22Rv1 (cell line): Measurements from ENCODE around the gene GLIS1.

Source experiments
- H3K27ac ChIP-seq: fragments of 450-650 bp; 2 replicates; pipeline ENCODE4 v1.5.1; 2017
- ZFX ChIP-seq: fragments of 450-650 bp; IDR thresholded peaks from 2 replicates; pipeline ENCODE4 v1.6.1; 2017; ENCODE audit warnings: antibody characterized with exemption, borderline replicate concordance
- TF ChIP-seq, protein P1 (sequence below): fragments of 450-650 bp; IDR thresholded peaks from 2 replicates; pipeline ENCODE4 v1.5.1; 2017; ENCODE audit warnings: mild to moderate bottlenecking

Gene GLIS1

DNA sequence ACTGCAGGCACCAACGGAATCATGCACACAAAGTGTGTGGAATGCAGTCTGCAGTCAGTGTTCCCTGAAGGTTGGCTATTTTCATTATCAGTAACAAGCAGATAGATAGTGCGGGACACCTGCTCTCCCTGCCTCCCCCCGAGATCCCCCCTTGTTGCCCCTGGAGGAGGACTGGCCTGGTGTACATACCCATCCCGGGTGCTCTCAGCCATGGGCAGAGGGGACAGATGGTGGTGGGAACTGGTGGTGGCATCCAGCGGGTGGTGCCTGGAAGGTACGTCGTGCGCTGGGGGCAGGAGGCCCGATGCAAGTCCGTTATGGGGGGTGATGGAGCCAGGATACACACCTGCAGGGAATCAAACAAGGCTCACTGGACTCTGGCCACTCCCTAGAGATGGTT lies 224.5 kb downstream of the GLIS1 start:
- TF ChIP-seq, protein P1, sequence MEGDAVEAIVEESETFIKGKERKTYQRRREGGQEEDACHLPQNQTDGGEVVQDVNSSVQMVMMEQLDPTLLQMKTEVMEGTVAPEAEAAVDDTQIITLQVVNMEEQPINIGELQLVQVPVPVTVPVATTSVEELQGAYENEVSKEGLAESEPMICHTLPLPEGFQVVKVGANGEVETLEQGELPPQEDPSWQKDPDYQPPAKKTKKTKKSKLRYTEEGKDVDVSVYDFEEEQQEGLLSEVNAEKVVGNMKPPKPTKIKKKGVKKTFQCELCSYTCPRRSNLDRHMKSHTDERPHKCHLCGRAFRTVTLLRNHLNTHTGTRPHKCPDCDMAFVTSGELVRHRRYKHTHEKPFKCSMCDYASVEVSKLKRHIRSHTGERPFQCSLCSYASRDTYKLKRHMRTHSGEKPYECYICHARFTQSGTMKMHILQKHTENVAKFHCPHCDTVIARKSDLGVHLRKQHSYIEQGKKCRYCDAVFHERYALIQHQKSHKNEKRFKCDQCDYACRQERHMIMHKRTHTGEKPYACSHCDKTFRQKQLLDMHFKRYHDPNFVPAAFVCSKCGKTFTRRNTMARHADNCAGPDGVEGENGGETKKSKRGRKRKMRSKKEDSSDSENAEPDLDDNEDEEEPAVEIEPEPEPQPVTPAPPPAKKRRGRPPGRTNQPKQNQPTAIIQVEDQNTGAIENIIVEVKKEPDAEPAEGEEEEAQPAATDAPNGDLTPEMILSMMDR: no peak
- no peak for TF ChIP-seq ZFX

DNA sequence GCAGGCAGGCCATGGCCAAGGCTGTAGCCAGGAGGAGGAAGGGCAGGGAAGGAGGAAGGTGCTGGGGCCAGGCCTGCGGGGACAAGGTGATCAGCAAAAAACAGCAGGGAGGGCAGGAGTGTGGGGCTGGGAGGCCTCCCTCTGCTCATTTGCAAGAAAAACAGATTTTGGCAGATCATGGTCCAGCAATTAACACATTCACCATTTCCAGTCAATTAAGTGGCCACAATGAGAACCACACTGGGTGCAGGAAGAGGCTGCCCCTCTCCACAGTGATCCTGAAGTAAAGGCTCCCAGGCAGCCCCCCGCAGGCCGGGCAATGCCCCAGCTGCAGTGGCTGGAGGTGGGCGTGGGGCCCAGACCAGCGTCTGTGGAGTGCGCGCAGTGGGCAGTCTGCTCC lies 225.1 kb downstream of the GLIS1 start:
- H3K27ac ChIP-seq: no peak overlapping the region
- TF ChIP-seq, protein P1: no peak
- no peak for TF ChIP-seq ZFX

More for the DNA sequence above, 224.5 kb downstream of the GLIS1 start:
- H3K27ac ChIP-seq: no peak overlapping the region

DNA sequence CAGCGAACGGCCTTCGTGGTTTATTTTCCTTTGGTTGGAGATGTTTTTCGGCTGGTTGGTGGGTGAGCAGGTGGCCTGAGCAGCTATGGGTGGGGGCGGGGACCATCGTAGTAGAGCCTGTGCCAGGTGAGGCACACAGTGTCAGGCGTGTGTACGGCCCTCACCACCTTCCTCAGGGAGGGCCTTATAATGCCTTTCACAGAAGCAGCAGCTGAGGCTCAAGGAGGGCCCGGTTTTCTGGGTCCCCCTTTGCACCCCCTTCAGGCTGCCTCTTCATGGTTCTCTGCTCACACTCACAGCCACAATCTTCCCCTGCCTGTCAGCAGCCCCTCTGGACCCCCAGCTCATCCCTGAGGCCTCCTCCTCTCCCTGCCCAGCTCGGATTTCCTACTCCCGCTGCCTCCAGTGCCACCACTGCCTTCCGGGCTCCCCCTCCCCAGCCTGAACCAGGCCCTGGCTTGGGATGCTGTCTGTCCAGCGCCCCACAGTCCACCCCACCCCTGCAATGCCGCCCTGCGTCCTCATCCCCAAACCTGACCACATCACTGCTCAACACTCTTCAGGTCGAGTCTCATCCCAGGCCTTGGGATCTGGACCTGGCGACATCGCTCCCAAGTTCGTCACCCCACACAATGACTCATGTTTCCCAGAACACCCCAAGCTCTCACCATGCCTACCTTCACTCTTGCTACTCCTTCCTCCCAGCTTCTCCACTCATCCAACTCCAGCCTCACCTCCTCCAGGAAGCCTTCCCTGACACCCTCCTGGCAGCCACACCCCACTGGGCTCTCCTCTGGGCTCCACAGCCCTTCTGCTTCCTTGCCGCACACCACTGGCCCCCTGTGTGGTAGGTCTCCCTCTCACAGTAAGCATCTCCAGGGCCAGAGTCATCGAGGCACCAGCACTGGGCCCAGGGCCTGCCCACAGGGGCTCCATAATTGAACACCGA lies 225.9 kb downstream of the GLIS1 start:
- H3K27ac ChIP-seq: no peak overlapping the region
- TF ChIP-seq, protein P1: no peak
- no peak for TF ChIP-seq ZFX

DNA sequence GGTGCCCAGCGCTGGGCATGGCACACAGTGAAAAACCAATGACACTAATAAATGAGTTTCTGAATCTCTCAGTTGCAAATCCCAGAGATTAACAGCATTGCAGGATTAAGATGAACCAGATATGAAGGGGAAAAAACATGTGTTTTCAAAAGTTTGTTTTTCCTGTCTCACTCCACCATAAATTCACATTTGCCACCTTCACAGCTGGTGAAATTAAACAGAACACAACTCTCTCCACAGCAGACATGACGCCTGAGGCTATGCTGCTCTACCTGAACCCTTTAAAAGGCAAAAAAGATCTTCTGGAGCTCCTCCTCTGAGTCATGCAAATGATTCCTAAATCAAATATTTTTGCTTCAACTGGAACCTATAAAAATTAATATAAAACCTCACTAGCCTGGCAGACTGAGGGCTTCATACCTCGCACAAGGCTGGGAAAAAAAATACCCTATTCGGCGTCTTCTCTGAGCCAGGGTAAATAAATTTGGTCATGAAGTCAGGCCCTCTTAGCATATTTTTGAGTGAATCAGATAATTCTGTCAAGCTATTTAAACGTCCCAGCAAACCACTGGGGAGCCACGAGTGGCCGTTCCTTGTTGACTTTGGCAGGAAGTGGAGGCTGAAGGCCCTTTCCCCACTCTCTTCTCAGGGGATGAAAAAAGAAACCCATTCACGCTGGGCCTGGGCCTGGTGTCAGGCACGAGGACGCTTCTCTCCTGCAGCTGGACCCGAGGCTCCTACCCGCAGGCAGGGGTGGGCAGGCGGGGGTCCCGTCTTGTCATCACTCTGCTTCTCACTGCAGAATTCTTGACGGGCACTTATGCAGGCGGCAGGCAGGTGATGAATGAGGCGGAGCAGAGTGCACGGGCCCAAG lies 226.8 kb downstream of the GLIS1 start:
- H3K27ac ChIP-seq: no peak overlapping the region
- TF ChIP-seq, protein P1: no peak
- no peak for TF ChIP-seq ZFX

DNA sequence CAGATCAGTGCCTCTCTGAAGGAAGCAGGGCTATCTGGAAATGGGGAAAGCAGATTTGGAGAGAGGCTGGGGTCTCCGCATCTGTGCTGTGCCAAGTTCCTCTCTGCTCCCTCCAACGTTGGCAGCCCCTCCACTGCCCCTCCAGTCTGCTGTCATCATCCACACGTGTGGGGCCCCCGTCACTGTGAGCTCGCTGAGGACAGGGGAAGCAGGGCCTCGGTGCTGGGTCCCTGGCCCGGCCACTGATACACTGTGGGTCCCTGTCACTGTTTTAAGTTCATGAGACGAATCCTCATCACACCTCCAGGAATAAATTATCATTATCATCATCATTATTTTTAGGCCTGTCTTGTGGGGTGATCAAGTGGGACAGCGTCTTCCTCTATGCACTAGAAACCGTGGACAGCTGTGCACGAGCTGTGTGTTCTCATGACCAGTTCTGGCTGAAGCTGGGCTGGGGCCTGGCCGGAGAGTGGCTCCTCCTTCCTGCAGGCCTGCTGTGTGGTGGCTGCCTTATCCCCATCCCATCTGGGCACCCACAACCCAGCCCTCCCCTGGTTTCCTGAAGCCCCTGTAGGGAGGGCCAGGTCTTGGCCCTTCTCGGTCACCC lies 227.5 kb downstream of the GLIS1 start:
- H3K27ac ChIP-seq: no peak overlapping the region
- TF ChIP-seq, protein P1: no peak

DNA sequence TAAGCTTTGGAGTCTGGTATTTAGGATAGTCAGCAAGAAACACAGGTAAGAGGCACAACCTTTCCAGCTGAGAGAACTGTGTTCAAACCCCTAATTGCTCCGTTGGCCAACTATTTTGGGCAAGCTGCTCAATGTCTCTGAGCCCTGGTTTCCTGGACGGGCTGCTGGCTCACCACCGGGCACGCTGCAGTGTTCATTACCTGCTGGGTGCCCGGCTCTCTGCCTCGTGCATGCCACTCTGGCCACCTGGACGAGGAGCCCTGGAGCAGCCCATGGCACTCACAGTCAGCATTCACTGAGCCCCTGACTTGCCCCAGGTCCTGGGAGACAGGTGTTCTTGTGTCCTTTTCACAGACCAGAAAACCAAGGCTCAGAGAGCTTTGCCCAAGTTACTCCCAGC lies 228.7 kb downstream of the GLIS1 start:
- TF ChIP-seq, protein P1: no peak
- no peak for TF ChIP-seq ZFX
- H3K27ac ChIP-seq: no peak overlapping the region
